DMS53 treated with DMSO at 0.1 percent for 48 hours (cell line): ENCODE results near the gene PHLDA3.
"Not testable (repeated sequence)": the region's sequence is repeated elsewhere in the genome, so short reads cannot be mapped to it uniquely, and the experiment has no call there.

ENCODE experiments used
- DNase-seq: peaks from one replicate; lab custom pipeline; 2025; ENCODE audit not compliant: unreplicated experiment; lab: John Stamatoyannopoulos, UW

The PHLDA3 gene

DNA sequence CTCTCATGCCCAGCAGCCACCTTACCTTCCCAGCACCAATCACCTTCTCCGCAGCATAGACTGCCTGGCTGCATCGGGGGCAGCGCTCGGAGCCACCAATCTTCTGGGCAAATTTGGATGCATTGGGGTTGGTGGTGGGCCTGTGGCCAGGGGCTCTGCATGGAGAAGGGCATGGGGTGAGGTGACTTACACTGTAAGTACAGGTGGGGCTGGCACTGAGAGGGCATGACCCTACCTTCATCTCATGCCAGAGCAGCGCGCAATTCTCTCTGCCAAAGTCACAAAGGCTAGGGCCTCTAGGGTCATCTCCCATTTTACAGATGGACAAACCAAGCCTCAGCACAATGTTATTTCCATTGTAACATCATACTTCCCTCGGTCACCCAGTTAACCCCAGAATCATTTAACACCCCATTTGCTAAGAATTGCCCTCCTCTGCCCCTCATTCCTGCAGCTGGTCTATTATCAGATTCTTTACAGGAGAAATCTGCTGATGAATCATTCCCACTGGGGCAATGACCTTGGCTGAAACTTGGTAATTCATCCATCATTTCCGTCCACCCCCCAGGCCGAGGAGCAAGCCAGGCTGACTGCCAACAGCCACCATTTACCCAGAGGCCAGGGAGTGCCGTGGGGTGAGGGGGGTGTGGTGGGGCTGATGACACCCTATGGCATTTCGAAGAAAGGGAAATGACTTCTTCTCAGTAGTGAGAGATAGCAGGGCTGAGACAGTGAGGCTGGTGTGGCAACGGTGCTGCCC is 20.0 kb upstream of the PHLDA3 start:
- DNase-seq = no peak

DNA sequence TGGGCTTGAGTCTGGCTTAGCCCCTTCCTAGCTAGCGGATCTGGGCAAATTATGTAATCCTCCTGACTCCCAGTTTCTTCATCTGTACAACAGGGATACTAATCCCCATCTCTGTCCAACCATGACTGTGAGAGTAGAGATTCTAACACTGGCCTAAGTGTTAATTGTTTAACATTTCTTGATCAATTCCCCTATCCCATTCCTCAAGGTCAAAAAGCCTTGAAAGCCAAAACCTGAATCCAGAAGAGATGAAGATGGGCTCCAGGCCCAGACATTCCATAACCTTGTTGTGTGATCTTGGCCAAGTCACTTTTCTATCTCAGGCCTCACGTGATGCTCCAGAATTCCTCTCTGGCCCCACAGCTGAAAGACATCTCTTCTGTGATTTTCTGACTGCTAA is 18.8 kb upstream of the PHLDA3 start:
- no peak for DNase-seq

DNA sequence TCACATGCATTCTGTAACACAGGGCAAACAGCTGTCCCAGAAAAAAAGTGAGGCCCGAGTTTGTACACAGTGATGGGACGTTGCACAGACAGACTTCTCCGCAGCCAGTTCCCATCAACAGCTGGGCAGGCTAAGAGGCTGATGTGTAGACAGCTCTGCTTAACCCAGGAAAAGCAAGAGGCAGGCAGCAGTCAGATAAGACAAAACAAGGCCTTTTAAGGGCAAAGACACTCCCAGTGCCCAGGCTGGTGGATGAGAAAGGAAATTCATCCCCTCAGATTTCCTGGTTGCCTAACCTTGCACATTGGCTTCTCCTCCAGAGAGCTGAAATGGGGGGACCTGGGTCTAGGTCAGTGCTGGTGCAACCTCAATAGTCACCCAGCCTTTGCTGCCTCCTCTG is 17.2 kb upstream of the PHLDA3 start:
- DNase-seq = no peak

DNA sequence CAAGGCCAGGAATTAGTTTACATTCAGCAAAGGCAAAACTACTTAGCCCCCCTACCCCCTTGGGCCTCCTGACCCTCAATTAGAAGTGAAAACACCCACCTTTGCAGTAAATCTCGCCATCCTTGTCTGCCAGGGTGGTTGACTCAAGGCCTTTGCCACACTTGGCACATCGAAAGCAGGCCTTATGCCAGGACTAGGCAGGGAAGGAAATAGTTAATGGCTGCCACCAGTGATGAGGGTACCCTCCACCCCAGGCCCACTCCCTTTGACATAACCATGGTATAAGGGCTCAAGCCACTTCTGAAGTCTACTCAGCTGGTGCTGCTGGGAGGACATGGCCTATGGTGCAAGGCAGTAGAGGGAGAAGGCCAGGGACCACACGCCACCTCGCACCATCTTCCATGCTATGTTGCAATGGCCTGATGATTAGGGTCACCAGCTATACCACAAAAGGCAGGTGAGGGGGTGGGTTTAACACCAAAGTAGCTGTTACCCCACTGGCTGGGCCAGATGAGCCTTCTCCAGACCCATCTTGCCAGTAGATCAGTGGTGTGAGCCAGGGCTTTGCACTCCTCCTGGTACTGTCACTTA is 16.3 kb upstream of the PHLDA3 start:
- no peak for DNase-seq

DNA sequence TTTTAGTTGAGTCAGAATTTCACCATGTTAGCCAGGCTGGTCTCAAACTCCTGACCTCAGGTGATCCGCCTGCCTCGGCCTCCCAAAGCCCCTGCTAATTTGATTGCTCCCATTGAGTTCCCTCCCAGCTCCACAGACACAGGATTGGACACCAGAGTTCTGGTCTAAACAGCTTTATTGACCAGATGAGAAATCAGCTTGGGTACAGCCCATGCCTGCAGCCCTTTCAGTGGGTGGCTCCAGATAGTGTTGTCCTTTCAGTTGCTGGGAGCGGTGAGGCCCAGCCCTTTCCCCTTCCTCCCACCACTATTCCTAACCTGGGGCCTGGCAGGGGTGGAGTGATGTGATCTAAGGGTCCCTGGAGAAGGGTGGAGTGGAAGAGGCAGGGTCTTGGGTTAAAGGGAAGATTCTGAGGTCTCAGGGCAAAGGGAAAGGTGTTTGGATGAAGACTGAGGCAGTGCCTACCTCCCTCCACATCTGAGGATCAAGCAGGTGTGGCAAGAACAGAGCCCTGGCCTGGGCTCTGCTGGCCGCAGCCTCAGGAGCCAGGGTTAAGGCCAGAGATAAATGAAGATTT is 14.5 kb upstream of the PHLDA3 start:
- DNase-seq = no peak

DNA sequence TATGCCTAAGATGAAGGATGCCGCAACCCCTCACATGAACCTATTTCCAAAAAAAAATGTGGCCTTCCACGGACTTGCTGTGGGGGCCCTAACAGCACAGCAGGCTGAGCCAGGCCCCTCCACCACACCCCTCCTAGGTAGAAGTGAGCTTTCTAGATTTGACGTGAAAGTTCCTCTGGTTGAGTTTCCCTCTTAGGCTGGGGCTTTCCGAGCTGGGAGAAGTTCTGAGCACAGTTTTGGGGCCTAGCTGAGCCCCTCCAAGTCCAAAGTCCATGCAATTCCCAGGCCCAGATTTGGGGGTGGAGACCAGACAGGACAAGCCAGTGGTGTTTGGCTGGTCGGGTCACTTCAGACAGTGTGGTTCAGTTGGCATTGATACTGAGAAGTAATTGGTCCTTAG is 13.8 kb upstream of the PHLDA3 start:
- no peak for DNase-seq

DNA sequence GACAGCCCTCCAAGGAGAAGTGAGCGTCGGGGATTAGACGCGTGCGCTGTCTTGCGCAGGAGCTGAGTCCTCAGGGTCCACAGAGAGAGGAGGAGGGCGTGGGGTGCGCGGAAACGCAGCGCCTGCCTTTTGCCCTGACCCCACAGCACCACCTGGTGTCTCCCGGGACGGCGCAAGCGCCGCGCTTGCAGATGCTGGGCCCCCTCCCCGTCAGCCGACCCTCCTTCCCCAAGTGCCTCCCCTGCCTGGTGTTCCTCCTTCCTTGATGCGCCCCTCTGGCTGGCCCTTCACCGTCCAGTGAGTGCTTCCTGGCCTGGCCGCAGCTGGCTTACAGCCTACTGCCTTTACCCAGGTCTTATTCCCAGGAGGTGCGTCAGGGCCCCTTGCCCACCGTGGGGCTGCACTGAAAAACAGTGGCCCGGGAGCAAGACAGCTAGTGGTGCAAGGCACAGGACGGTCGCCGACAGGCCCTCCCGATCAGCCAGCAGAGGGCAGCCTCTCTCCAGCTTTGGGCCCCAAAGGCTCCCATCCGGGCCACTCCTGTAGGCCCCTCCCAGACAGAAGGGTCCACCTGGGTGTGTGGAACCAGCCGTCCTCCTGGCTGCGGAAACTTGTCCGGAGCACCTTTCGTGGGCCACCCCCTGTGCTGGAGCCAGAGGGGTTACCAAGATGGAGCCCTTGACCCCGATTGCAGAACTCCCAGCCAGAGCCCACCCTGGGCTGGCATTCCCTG is 12.9 kb upstream of the PHLDA3 start:
- peak; percentile 91 for DNase-seq

DNA sequence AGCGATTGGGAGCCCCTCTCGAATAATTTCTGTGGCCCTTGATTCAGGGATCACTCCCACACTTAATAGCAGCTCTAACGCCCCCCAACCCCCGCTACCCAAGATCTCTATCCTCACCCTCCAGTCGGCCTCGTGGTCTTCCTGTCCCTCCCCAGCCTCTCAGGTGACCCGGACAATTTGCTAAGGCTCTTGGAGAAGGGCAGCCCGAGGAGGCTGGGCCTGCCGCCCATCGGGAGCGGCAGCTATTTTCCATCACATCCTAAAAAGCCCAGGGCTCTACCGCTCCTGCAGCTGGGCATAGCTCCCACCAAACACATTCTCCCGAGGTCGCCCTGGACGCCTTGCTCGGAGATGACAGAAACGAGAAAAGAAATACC is 12.0 kb upstream of the PHLDA3 start:
- no peak for DNase-seq

DNA sequence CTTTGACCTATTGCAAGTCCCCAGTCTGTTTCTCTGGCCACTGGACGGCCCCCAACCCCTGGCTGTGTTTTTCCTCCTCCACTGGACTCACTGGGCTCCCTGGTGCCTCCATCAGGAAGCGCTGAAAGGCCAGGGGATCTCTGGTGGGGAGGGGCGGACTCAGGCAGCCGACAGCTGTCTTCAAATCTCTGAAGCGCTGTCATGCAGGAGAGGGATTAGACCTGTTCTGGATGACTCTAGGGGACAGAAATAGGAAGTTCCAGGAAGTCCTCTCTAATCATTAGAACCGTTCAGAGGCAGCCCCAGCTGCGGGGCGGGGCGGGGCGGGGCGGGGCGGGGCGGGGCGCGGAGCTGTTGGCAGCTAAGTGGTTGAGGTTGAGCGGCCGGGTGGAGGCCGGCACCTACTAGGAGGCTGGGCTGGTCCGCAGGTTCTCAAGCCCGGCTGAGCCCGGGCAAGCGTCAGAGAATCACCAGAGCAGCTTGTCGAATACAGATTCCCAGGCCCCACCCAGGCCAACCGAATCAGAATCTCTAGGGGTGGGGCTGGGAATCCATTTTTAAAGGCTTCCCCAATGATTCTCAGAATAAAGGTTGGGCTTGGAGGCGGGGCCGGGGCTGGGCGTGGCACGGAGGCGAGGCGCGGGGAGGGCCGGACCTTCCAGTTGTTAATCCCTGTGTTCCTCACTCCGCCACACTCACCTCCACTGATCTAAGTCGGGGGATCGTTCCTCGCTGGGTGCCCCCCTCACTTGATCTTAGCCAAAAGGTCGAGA is 11.4 kb upstream of the PHLDA3 start:
- DNase-seq = peak; percentile 99

DNA sequence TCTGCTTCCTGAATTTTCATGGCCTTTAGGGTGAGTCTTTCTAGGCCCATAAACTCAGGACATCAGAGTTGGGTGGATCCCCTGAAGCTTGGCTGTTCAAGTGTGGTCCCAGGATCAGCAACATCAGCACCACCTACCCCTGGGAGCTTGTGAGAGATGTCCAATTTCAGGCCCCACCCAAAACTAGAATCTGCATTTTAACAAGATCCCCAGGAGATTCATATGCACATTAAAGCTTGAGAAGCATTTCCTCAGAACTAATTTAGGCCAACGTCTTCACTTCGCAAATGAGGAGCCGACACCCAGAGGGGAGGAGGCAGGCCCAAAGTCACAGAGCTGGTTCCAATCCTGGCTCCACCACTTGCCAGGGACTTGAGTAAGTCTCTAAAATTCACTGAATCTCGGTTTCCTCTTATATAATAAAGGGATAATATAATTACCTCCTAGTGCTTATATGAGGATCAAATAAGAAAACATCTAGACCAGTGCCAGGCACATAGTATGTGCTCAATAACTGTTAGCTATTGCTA is 10.3 kb upstream of the PHLDA3 start:
- no peak for DNase-seq

DNA sequence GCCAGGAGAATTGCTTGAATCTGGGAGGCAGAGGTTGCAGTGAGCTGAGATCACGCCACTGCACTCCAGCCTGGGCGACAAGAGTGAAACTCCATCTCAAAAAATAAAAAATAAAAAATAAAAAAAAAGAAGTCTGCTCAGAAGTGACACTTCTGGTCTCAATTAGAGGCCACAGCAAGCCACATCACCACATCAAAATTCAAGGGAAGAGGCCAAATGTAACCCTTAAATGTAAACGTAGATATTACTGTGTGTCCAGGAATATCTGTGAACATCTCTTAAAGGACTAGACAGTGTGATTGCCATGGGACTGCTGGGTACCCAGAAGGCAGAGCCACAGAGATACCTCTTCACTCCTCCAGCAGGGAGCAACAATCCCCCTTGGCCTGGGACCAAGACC is 9.7 kb upstream of the PHLDA3 start:
- not testable (repeated sequence) for DNase-seq

DNA sequence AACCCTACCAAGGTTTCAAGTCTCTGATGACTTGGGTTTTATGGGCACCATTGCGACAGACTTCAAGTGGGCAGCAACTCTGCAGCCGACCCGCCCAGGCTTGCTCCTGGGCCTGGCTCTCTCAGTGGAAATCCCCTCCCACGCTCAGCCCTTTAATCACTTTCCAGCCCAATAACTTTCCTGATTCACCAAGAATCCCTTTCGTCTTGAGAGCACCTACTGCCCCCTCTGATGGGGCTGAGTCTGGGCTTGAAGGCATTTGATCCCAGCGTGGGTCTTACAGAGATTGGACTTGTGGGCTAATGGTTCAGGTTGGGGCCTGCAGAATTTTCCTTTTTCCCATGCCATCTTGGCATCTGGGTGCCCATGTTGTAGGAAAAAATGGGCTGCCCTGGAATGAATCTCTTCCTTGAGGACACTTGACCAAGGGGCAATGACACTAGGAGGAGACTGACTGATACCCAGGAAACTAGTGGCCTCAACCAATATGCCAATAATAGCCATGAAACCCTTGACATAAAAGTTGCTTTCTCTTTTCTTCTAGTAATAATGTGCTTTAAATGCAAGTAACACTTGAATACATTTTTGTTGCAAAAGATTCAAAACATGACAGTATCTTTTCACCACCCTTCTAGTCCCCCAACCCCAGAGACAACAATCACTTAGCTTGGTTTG is 7.8 kb upstream of the PHLDA3 start:
- no peak for DNase-seq

DNA sequence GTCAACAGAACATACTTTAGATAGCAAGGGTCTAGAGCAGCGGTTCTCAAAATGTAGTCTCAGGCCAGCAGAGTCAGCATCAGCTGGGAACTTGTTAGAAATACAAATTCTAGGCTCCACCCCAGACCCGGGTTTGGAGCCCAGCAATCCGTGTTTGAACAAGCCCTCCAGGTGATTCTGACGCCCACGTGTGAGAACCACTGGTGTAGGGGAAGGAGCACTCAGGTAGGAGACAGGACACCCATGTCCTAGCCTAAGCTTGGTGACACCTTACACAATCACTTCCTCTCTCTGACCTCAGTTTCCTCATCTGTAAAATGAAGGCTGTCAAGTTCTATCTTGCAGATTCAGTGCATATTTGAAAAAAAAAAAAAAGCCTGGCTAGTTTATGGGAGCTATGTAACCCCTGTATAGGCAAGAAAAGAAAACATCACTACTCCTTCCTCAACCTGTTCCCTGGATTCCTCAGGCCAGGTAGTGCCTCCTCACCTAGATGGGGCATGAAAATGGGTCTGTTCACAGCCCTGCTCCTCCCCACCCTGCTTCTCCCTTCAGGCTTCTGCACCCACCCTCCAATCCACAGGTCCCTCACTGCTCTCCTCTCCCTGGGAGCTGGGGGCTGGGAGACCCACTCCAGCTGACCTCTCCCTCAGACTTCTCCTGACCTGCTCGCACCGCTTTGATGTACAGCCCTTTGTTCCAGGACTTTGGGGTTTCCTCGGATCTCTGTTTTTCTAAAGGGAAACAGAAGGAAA is 7.1 kb upstream of the PHLDA3 start:
- no peak for DNase-seq

DNA sequence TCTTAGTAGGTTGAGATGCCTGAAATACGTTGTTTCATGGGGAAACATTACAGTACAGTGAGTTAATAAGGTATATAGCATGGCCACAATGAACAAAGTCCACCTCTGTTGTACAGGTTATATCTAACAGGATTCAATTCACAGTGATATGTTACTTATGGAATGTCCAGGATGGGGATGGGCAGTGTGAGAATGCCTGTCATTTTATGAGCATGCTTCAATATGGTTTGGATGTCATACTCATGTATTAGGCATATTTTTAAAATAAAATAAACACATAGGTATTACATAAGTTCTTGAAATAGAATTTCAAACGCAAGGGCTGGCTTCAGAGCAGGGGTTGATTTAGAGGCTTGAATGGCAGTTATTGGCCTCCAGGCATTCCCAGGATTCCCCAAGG is 6.1 kb upstream of the PHLDA3 start:
- DNase-seq = no peak

DNA sequence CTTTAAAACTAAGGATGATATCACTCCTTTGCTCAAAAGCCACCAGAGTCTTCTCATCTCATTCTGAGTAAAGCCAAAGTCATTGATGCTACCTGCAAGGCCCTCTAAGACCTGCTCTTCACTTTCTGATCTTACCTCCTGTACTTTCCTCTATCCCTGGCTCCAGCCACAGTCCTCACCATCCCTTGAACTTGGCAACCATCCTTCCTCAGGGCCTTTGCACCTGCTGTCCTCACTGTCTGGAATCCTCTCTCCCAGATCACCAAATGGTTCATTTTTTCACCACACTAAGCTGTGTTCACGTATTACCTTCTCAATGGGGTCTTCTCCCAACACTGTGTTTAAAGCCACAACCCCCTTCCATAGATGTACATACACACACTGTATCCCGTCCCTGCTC is 4.3 kb upstream of the PHLDA3 start:
- DNase-seq = no peak

DNA sequence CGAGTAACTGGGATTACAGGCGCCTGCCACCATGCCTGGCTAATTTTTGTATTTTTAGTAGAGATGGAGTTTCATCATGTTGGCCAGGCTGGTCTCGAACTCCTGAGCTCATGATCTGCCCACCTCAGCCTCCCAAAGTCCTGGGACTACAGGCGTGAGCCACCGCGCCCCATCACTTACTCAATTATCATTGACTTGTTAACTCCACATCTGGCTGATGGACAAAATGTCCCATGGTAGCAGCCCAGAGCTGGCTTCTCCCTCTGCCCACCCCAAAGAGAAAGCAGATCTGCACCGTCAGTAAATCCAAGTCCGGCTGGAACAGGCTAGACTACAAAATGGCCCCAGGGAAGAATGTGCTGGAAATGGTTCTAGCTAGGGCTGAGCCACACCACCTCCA is 3.3 kb upstream of the PHLDA3 start:
- DNase-seq = not testable (repeated sequence)

DNA sequence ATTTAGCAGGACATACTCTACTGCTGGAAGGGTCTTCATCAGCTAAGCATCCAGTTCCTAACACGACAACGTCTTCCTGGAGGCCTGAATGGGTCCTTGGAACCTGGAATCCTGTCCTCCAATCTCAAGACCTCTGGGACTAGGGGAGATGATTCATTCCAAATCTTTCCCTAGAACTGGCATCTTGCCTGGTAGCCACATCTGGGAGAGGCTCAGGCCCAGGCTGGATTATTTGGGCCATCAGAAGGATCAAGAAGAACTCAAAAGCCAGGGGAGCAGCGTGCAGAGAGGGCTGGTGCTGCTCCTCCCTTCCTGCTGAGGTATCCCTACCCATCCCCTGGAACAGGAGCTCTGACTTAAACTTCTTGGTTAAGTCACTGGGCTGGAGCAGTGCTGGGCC is 2.8 kb upstream of the PHLDA3 start:
- DNase-seq = no peak

DNA sequence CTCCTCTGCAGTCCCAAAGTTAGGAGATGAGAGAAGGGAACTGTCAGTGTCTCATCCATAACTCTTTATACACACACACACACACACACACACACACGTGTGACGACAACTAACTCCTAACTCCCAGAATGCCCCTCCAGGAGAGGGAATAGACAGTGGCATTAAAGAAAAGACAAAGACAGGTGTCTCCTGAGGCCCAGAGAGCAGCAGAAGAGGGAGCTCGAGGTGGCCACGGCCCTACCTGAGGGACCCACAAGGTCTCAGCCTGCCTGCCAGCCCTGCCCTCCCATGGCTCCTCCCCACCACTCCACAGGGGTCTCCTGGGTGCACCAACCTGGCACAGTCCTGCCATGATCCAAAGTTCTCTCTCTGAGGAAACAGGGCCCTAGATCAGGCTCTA is 1.6 kb upstream of the PHLDA3 start:
- no peak for DNase-seq

DNA sequence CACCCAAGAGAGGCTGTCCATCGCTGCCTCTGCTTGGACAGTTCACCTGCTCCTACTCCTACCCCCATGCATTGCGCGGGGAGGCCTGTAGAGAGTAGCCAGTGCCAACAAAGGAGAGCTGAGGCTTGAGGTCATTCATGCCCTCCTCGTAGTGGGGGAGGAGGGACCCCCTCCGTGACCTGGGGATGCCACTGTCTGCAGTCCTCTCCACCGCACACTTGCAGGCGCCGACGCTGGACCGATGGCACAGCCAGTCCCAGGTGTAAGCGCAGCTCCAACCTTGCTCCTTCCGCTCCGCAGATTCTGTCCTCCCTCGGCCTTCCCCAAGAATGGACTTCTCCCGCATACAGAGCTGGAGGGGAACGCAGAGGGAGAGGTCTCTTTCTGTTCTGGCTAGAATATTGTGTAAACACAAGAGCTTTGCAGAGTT is 672 bp upstream of the PHLDA3 start:
- DNase-seq = no peak

DNA sequence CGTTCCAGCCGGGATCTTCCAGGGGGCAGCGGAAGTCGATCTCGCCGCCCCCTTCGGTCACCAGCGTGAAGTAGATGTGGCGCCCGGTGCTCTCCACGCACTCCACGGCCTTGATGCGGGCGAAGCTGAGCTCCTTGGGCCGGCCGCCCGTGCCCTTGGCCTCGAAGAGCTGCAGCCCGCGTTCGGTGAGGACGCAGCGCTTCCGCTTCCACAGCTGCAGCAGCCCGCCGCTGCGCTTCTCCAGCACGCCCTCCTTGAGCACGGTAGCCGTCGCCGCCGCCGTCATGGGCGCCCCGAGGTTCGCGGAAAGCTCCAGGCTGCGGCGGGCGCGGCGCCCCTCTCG is 516 bp downstream of the PHLDA3 start:
- no peak for DNase-seq
